K562 treated with DMSO at 1 percent for 48 hours (cell line): ENCODE data around the gene RPL27. TPM values are rescaled to one million over a fixed set of nuclear protein-coding genes. Genes with fewer than 3 reads are reported as not detected.

Experiments used
- total RNA-seq: library from RNA; unstranded; fragments of 300-600 nt; gene quantifications from 2 replicates; pipeline ENCODE4 v1.2.3, GENCODE V29; 2022; ENCODE audit warnings: low replicate concordance; ENCODE audit errors: extremely low read depth

Gene RPL27
- 4,701 TPM in 1 of 2 replicates, not detected in the other for total RNA-seq

DNA sequence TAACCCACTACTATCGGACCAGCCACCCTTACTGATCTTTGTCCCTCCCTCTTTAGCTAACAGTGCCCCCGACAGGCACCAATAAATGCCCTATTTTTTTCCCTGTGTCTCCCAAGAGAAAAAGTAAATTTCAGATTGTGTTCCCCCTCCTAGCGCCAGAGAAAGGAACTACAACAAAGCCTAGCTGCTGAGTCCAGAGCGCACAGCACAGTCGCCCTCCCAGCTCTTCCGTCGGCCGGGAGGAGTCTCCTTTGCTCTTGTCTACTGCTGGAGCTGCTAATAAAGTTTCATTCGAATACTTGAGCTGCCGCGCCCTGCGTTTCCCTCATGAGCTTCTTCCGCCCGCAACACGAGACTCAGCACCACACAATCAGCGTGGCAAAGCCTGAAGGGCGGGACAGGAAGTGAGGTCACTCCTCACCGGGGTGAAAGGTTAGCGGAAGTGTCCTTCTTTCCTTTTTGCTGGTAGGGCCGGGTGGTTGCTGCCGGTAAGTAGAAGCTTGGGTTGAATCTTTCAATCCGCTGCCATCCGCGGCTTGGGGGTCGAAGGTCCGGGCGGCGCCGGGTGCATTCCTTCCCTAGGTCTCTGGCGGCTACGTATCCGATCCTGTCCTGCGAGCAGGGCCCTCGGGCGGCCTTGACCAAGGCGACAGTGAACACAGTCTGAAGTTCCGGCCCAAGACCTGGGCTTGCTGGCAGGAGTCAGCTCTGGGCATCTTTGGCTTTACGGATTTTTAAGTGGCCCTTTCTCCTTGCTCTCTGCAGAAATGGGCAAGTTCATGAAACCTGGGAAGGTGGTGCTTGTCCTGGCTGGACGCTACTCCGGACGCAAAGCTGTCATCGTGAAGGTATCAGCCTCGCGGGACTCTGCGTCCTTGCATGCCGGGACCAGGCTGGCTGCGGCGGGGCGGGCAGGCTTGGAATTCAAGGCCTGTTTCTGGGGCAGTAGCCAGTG, at the start of gene RPL27:
Gene RPL27 (plus strand): TSS at position 436 of the 955 bp plus-strand sequence. CDS start 332 bp downstream, at position 768.

GRCh38 chr17:42964161-42964932, 33.9 kb upstream of the RPL27 start, which contains the start of gene AARSD1:
TSS of gene AARSD1 (minus strand) at chr17:42964454. CDS start at chr17:42964440, 14 bp downstream.

DNA sequence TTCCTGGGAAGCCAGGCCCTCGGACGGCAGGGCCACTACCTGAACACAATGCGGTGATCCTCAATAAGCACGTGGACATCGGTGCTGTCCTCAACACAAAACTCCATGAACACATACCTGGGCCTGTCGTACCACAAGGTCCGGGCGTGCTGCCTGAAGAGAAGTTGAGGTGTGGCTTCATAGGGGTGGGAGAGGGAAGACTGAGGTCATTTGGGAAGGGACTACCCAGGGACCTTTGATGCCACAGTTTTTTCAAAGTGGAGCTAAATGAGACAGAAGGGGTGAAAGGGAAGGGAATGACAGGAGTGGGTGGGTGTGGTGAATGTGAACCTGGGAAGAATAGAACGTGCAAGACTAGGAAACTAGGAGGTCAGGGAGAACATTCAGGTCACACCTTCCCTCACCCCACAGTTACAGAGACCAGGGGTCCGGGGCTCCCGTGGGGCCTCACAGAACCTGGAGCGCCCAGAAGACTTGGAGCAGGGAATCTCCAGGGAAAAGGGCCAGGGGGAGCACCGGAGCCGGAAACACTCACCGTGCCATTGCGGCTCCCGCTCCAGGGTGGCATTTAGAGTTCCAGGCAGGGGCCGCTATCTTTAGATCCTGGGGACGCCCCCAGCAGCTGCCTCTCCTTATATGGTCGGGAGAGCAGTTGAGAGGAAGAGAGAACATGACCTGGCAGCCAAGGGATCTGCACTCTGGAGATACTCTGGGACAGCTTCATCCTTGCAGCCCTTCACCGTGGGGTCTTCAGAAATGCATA, 18.5 kb upstream of the RPL27 start, which contains the start of gene PTGES3L:
Gene PTGES3L (minus strand): TSS at position 570 of the 763 bp plus-strand sequence. CDS start 27 bp downstream, at position 543.

GRCh38 chr17:42980274-42980765, 17.9 kb upstream of the RPL27 start, which contains the start of gene RUNDC1:
TSS of gene RUNDC1 (plus strand) at chr17:42980565. CDS start at chr17:42980577, 12 bp downstream.

DNA sequence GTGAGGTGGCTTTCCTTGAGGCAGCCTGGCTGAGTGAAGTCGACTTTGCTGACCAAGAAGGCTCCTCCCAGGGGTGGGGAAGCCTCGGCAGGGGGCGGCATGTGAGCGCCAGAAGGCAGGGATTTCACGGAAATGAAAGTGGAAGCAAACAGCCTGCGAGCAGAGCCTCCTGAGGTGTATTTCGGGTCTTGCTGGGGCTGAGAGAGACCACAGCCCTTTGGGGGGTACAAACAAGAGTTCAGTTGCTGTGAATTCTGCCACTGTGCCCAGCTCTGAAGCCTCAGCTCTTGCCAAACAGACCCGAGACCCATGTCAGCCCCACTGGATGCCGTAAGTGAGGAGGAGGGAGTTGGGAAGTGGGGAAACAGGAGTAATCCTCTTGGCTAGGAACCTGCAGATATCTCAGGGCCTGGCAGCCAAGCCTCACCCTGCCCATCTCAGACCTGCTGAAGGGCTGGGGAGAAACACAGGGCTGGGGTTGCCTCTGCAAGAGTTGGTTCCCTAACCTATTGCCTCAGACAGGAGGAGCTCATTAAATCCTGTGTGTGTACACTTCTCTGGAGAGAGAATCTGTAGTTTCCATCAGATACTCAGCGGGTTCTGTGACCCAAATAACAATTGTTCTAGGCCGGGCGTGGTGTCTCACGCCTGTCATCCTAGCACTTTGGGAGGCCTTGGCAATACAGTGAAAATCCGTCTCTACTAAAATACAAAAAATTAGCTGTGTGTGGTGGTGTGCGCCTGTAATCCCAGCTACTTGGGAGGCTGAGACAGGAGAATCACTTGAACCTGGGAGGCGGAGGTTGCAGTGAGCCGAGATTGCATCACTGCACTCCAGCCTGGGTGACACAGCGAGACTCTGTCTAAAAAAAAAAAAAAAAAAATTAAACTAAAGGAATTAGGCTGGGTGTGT, 8.7 kb downstream of the RPL27 start, which contains the start of gene IFI35:
Gene IFI35 (plus strand): TSS at position 146 of the 913 bp plus-strand sequence. CDS start 164 bp downstream, at position 310.

GRCh38 chr17:43021741-43022512, 23.7 kb downstream of the RPL27 start, which contains the start of gene VAT1:
TSS of gene VAT1 (minus strand) at chr17:43022385. CDS start at chr17:43022322, 63 bp downstream.

GRCh38 chr17:43024407-43025289, 26.4 kb downstream of the RPL27 start, which contains the start of gene RND2:
TSS of gene RND2 (plus strand) at chr17:43025231. CDS start at chr17:43025348, 117 bp downstream.

Other genes with a start within 250 kb of the RPL27 start
- not detected in 2 replicates for gene RAMP2, start 237.2 kb upstream of the RPL27 start, total RNA-seq
- gene VPS25, start 225.0 kb upstream of the RPL27 start, total RNA-seq, result not detected in 2 replicates
- not detected in 2 replicates for gene WNK4, start 217.8 kb upstream of the RPL27 start, total RNA-seq
- not detected in 2 replicates for gene COA3, start 199.7 kb upstream of the RPL27 start, total RNA-seq
- gene CNTD1, start 199.6 kb upstream of the RPL27 start, total RNA-seq, result not detected in 2 replicates
- gene BECN1, start 174.1 kb upstream of the RPL27 start, total RNA-seq, result not detected in 2 replicates
- not detected in 2 replicates for gene PSME3, start 165.0 kb upstream of the RPL27 start, total RNA-seq
- not detected in 2 replicates for gene AOC2, start 153.8 kb upstream of the RPL27 start, total RNA-seq
- not detected in 2 replicates for gene AOC3, start 147.2 kb upstream of the RPL27 start, total RNA-seq
- gene G6PC1, start 97.6 kb upstream of the RPL27 start, total RNA-seq, result not detected in 2 replicates
- gene AARSD1, start 34.0 kb upstream of the RPL27 start, total RNA-seq, result not detected in 2 replicates
- not detected in 2 replicates for gene PTGES3L, start 18.3 kb upstream of the RPL27 start, total RNA-seq
- not detected in 2 replicates for gene RUNDC1, start 17.9 kb upstream of the RPL27 start, total RNA-seq
- gene IFI35, start 8.4 kb downstream of the RPL27 start, total RNA-seq, result not detected in 2 replicates
- 286 TPM in 1 of 2 replicates, not detected in the other for gene VAT1, start 24.0 kb downstream of the RPL27 start, total RNA-seq
- gene RND2, start 26.8 kb downstream of the RPL27 start, total RNA-seq, result not detected in 2 replicates
- gene BRCA1, start 126.9 kb downstream of the RPL27 start, total RNA-seq, result not detected in 2 replicates
- not detected in 2 replicates for gene NBR1, start 172.8 kb downstream of the RPL27 start, total RNA-seq
- not detected in 2 replicates for gene TMEM106A, start 213.5 kb downstream of the RPL27 start, total RNA-seq
- gene CCDC200, start 230.2 kb downstream of the RPL27 start, total RNA-seq, result not detected in 2 replicates
- not detected in 2 replicates for gene RNU2-1, start 235.6 kb downstream of the RPL27 start, total RNA-seq